ENCODE data around the gene KHDRBS2. TPM values are rescaled to one million over a fixed set of nuclear protein-coding genes. Genes with fewer than 3 reads are reported as not detected.

Gene KHDRBS2
- total RNA-seq, 2 experiments from 2014 or later: not detected

GRCh38 chr6:61980622-61981021 is 305.4 kb downstream of the KHDRBS2 start:
- ATAC-seq (ENCODE audit: poor library complexity) (no peak), DNase-seq (no peak)
- Histone ChIP-seq H3K27ac (ENCODE audit: low read depth in 1 of 2, low read length in 2 of 2) (no peak overlapping the region), H3K27me3 (ENCODE audit: control insufficient read depth in 1 of 2, insufficient read depth in 2 of 2, low read length in 2 of 2) (no peaks in the 10 kb centered on the region), H3K4me1 (ENCODE audit: insufficient read depth, low read length) (no peaks in the 10 kb centered on the region), H3K4me3 (ENCODE audit: low read length) (no peak overlapping the region), H3K36me3 (ENCODE audit: insufficient read depth, low read length) (no peaks in the 10 kb centered on the region), H3K9me3 (ENCODE audit: control insufficient read depth in 1 of 2, insufficient read depth in 1 of 2, low read length in 2 of 2) (peaks cover 0 to 5% of the 10 kb centered on the region in 2 experiments)
- intact Hi-C loops (cut with DNase I, micrococcal nuclease): no loop called here
- H3K27ac Mint-ChIP-seq: no peak overlapping the region
- H3K27me3 Mint-ChIP-seq: no peaks in the 10 kb centered on the region
- peaks cover 13% of the 10 kb centered on the region for H3K9me3 Mint-ChIP-seq
- CTCF ChIA-PET: no interaction called here
- H3K4me1 Mint-ChIP-seq (ENCODE audit: low read depth): no peaks in the 10 kb centered on the region
- no peaks in the 10 kb centered on the region for H3K36me3 Mint-ChIP-seq (ENCODE audit: low read depth)
- POLR2A ChIA-PET: no interaction called here
- no peak overlapping the region for H3K4me3 Mint-ChIP-seq
- TF ChIP-seq, protein P1, sequence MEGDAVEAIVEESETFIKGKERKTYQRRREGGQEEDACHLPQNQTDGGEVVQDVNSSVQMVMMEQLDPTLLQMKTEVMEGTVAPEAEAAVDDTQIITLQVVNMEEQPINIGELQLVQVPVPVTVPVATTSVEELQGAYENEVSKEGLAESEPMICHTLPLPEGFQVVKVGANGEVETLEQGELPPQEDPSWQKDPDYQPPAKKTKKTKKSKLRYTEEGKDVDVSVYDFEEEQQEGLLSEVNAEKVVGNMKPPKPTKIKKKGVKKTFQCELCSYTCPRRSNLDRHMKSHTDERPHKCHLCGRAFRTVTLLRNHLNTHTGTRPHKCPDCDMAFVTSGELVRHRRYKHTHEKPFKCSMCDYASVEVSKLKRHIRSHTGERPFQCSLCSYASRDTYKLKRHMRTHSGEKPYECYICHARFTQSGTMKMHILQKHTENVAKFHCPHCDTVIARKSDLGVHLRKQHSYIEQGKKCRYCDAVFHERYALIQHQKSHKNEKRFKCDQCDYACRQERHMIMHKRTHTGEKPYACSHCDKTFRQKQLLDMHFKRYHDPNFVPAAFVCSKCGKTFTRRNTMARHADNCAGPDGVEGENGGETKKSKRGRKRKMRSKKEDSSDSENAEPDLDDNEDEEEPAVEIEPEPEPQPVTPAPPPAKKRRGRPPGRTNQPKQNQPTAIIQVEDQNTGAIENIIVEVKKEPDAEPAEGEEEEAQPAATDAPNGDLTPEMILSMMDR (IDR thresholded peaks at IDR 0.05): no peak

GRCh38 chr6:61977947-61978346 is 308.1 kb downstream of the KHDRBS2 start:
- H3K4me3 Mint-ChIP-seq: no peak overlapping the region
- TF ChIP-seq, protein P1 (IDR thresholded peaks at IDR 0.05): no peak
- no peak overlapping the region for H3K27ac Mint-ChIP-seq
- ChIA-PET CTCF (no interaction called here), POLR2A (no interaction called here)
- DNase-seq: no peak
- H3K36me3 Mint-ChIP-seq (ENCODE audit: low read depth): no peaks in the 10 kb centered on the region
- no peaks in the 10 kb centered on the region for H3K4me1 Mint-ChIP-seq (ENCODE audit: low read depth)
- no peak overlapping the region for H3K4me3 ChIP-seq (ENCODE audit: low read length)
- no peaks in the 10 kb centered on the region for H3K27me3 Mint-ChIP-seq
- H3K9me3 ChIP-seq (ENCODE audit: control insufficient read depth in 1 of 2, insufficient read depth in 1 of 2, low read length in 2 of 2): peaks cover 0 to 5% of the 10 kb centered on the region in 2 experiments
- intact Hi-C loops (cut with DNase I, micrococcal nuclease): no loop called here
- H3K27me3 ChIP-seq (ENCODE audit: control insufficient read depth in 1 of 2, insufficient read depth in 2 of 2, low read length in 2 of 2): no peaks in the 10 kb centered on the region
- no peak for ATAC-seq (ENCODE audit: poor library complexity)
- H3K27ac ChIP-seq (ENCODE audit: low read depth in 1 of 2, low read length in 2 of 2): no peak overlapping the region
- H3K36me3 ChIP-seq (ENCODE audit: insufficient read depth, low read length): no peaks in the 10 kb centered on the region
- H3K9me3 Mint-ChIP-seq: peaks cover 9% of the 10 kb centered on the region
- no peaks in the 10 kb centered on the region for H3K4me1 ChIP-seq (ENCODE audit: insufficient read depth, low read length)

DNA sequence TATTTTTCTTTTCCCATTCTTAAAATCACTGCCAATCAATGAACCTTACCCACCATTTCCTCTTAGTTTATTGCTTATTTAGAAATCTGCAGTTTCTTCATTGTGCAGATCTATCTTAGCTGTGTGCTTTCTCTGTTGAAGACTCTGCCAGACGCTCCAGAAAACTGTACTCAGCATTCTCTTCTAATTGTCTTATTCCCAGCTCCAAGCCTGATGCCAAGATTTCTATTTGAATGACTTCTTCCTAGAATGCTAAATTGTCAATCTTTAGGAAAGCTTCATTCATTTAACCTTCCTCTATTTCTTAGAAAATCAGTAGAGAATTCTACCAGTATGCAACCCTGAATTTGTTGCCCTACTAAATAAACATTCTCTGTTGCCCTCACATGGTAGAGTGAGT is 308.9 kb downstream of the KHDRBS2 start:
- Mint-ChIP-seq H3K36me3 (ENCODE audit: low read depth) (no peaks in the 10 kb centered on the region), H3K27ac (no peak overlapping the region), H3K27me3 (no peaks in the 10 kb centered on the region), H3K4me3 (no peak overlapping the region), H3K9me3 (peaks cover 9% of the 10 kb centered on the region), H3K4me1 (ENCODE audit: low read depth) (no peaks in the 10 kb centered on the region)
- intact Hi-C loops (cut with DNase I, micrococcal nuclease): no loop called here
- DNase-seq (no peak), ATAC-seq (ENCODE audit: poor library complexity) (no peak)
- H3K4me3 ChIP-seq (ENCODE audit: low read length): no peak overlapping the region
- no peaks in the 10 kb centered on the region for H3K4me1 ChIP-seq (ENCODE audit: insufficient read depth, low read length)
- H3K9me3 ChIP-seq (ENCODE audit: control insufficient read depth in 1 of 2, insufficient read depth in 1 of 2, low read length in 2 of 2): peaks cover 0 to under 1% of the 10 kb centered on the region in 2 experiments
- CTCF ChIA-PET: no interaction called here
- no peaks in the 10 kb centered on the region for H3K27me3 ChIP-seq (ENCODE audit: control insufficient read depth in 1 of 2, insufficient read depth in 2 of 2, low read length in 2 of 2)
- POLR2A ChIA-PET: no interaction called here
- TF ChIP-seq, protein P1 (IDR thresholded peaks at IDR 0.05): no peak
- no peaks in the 10 kb centered on the region for H3K36me3 ChIP-seq (ENCODE audit: insufficient read depth, low read length)
- no peak overlapping the region for H3K27ac ChIP-seq (ENCODE audit: low read depth in 1 of 2, low read length in 2 of 2)
